ENCODE results near the gene MME. TPM values are rescaled to one million over a fixed set of nuclear protein-coding genes. Genes with fewer than 3 reads are reported as not detected.

The MME gene
- total RNA-seq, result 10 to 100 TPM in 1 of 2 donors, 1 to 10 TPM in 1; 9.1 to 24.3 TPM
- polyA plus RNA-seq (ENCODE audit: insufficient read length in 6 of 6), result 10 to 100 TPM; 16.6 to 43.6 (median 32.0) TPM
- long read RNA-seq, donor 1, partial matches to known transcripts, result 0 of 1 reads
- long read RNA-seq, donor 1, other reads (novel, unspliced or antisense), result 0 of 1 reads
- long read RNA-seq, donor 2, full-length matches to known transcripts, result 3 of 3 reads
- long read RNA-seq, donor 2, partial matches to known transcripts, result 0 of 3 reads
- long read RNA-seq, donor 2, other reads (novel, unspliced or antisense), result 0 of 3 reads
- long read RNA-seq, donor 3, full-length matches to known transcripts, result 2 of 2 reads
- long read RNA-seq, donor 3, partial matches to known transcripts, result 0 of 2 reads
- long read RNA-seq, donor 3, other reads (novel, unspliced or antisense), result 0 of 2 reads
- long read RNA-seq, donor 4, result 0 reads
- long read RNA-seq, donor 5, result 0 reads
- long read RNA-seq, donor 6, full-length matches to known transcripts, result 5 of 5 reads
- long read RNA-seq, donor 6, partial matches to known transcripts, result 0 of 5 reads
- long read RNA-seq, donor 6, other reads (novel, unspliced or antisense), result 0 of 5 reads
- long read RNA-seq, donor 7, partial matches to known transcripts, result 0 of 1 reads
- long read RNA-seq, donor 7, other reads (novel, unspliced or antisense), result 0 of 1 reads
- long read RNA-seq, donor 8, partial matches to known transcripts, result 0 of 1 reads
- long read RNA-seq, donor 8, other reads (novel, unspliced or antisense), result 0 of 1 reads
- long read RNA-seq, donor 9, result 0 reads
- long read RNA-seq, donor 10, partial matches to known transcripts, result 0 of 2 reads
- long read RNA-seq, donor 10, other reads (novel, unspliced or antisense), result 2 of 2 reads
- long read RNA-seq, donor 11, partial matches to known transcripts, result 0 of 1 reads
- long read RNA-seq, donor 11, other reads (novel, unspliced or antisense), result 0 of 1 reads
- long read RNA-seq, donor 12, full-length matches to known transcripts, result 2 of 2 reads
- long read RNA-seq, donor 12, partial matches to known transcripts, result 0 of 2 reads
- long read RNA-seq, donor 12, other reads (novel, unspliced or antisense), result 0 of 2 reads

DNA sequence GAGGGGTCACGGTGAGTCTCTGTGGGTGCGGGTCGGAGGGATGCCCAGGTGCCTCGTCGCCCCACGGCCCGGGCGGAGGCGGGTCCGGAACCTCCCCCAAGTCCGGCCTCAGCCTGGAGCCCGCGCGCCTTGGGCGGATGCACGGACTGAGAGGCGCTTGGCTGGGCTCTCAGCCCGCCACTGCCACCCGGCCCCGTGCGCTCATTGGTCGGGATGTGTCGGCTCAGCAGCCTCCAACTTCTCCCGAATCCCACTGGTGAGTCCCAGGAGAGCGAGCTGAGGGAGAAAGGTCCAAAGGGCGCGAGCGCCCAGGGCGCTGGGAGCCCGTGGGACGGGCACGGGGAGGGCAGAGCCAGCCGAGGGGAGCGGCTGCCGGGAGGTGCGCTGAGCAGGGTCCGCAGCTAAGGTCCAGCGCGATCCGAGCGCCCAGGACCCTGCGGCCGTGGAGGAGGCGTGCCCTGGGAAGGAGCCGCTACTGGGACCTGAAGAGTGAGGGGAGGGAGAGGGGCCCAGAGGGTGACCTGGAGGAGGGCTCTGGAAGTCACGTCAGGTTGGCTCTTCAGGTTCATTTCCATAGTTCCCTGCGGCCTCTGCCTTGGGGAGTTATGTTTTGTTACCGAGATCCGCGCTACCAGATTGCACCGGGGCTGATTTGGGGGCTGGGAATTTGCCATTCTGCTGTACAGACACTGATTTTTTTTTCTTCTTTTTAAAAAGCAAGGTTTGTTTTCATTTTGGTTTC lies at the start of gene MME:
Gene MME (plus strand): TSS at position 574 of the 742 bp plus-strand sequence. CDS start 3,849 bp downstream, outside the sequence.
- intact Hi-C loops (cut with DNase I), result no loop called here
- H3K9me3 ChIP-seq, result peaks cover 0 to 6% of the 10 kb centered on the region in 2 donors
- peak; percentile 36 to 90 (median 50) for DNase-seq
- H3K4me1 ChIP-seq, result peaks cover 0 to 15% of the 10 kb centered on the region in 2 donors
- no peak within 1 kb of the TSS for H3K27ac ChIP-seq
- peak within 1 kb of the TSS; percentile 35 to 50 for H3K4me3 ChIP-seq
- H3K27me3 ChIP-seq, result peaks cover 19 to 42% of the 10 kb centered on the region in 2 donors
- ATAC-seq, result peak; percentile 90
- TF ChIP-seq, protein P1, sequence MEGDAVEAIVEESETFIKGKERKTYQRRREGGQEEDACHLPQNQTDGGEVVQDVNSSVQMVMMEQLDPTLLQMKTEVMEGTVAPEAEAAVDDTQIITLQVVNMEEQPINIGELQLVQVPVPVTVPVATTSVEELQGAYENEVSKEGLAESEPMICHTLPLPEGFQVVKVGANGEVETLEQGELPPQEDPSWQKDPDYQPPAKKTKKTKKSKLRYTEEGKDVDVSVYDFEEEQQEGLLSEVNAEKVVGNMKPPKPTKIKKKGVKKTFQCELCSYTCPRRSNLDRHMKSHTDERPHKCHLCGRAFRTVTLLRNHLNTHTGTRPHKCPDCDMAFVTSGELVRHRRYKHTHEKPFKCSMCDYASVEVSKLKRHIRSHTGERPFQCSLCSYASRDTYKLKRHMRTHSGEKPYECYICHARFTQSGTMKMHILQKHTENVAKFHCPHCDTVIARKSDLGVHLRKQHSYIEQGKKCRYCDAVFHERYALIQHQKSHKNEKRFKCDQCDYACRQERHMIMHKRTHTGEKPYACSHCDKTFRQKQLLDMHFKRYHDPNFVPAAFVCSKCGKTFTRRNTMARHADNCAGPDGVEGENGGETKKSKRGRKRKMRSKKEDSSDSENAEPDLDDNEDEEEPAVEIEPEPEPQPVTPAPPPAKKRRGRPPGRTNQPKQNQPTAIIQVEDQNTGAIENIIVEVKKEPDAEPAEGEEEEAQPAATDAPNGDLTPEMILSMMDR (IDR thresholded peaks at IDR 0.05), result no peak
- H3K36me3 ChIP-seq, result no peaks in the 10 kb centered on the region

DNA sequence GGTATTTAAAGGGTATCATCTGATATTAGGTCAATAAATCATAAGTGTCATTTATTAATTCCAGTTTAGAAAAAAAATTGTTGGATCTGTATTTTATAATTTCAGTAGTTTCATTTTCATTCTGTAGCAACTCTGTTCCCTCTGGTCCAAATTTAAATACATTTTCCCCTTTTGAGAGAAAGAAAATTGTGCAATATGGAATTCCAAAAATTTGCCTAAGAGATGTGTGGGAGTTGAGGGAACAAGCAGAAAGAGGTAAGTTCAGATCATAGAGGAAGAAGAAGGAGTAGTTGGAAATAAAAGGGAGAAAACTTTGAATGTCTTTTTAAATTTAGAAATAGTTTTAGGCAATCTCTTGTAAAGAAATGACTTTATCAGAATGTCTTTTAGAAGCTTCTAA lies 48.9 kb upstream of the MME start:
- ATAC-seq, result no peak
- Histone ChIP-seq H3K27me3 (no peaks in the 10 kb centered on the region), H3K4me3 (no peak overlapping the region), H3K4me1 (peaks cover 0 to 14% of the 10 kb centered on the region in 2 donors), H3K36me3 (no peaks in the 10 kb centered on the region), H3K27ac (no peak overlapping the region), H3K9me3 (no peaks in the 10 kb centered on the region)
- TF ChIP-seq, protein P1 (IDR thresholded peaks at IDR 0.05), result no peak
- intact Hi-C loops (cut with DNase I), result no loop called here
- no peak for DNase-seq

DNA sequence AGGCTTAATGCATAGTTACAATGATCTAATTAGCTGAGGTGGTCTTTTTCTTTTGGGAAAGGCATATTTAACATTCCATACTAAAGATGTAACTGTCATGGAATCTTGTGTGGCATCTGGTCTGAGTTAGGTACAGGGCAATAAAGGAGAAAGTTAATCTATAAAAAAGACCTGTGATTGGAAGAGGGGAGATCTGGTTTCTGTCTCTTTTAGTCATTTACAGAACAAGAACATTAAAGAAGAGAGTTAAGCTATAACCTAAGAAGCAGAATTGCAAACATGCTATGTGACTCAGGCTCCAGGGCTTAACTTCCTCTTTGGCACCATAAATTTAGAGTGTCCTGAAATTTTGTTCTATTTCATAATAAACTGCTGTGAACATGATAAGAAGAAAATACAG lies 47.2 kb upstream of the MME start:
- Histone ChIP-seq H3K27me3 (no peaks in the 10 kb centered on the region), H3K9me3 (no peaks in the 10 kb centered on the region), H3K27ac (no peak overlapping the region), H3K4me3 (no peak overlapping the region), H3K4me1 (no peaks in the 10 kb centered on the region), H3K36me3 (no peaks in the 10 kb centered on the region)
- TF ChIP-seq, protein P1 (IDR thresholded peaks at IDR 0.05), result no peak
- no peak for ATAC-seq
- intact Hi-C loops (cut with DNase I), result no loop called here
- DNase-seq, result no peak

DNA sequence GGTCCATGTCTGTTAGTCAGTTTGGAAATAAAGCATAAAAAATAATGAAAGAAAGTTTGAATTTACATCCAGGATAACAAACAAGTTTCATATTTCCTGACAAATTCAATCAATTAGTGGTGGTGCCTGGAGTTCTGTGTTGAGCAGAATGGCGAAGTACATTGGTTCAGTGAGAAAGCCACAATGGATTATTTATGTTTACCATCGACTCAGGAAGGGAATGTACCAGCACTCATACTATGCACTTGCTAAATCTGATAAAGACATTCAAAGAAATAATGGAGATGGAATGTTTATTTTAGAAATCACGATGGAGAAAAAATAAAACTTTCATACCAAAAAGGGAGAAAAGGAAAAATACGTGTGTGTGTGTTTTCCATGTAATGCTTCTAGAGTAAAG lies 45.3 kb upstream of the MME start:
- ATAC-seq, result no peak
- intact Hi-C loops (cut with DNase I), result no loop called here
- TF ChIP-seq, protein P1 (IDR thresholded peaks at IDR 0.05), result no peak

More for the DNA sequence above, 45.3 kb upstream of the MME start:
- Histone ChIP-seq H3K4me1 (no peaks in the 10 kb centered on the region), H3K36me3 (no peaks in the 10 kb centered on the region), H3K4me3 (no peak overlapping the region), H3K9me3 (no peaks in the 10 kb centered on the region), H3K27ac (no peak overlapping the region), H3K27me3 (no peaks in the 10 kb centered on the region)
- DNase-seq, result no peak
